Transverse colon (tissue), 4 donors: ENCODE results near the gene PCCA. TPM values are rescaled to one million over a fixed set of nuclear protein-coding genes. Genes with fewer than 3 reads are reported as not detected.

Source experiments
- DNase-seq: peaks from one replicate; pipeline ENCODE4 v3.0.0-alpha.2; 2019
- H3K27ac ChIP-seq, 4 donors: fragments of 200-600 bp; sonication (generic); 2 replicates each; pipeline ENCODE4 v1.5.1; 2016 to 2018; ENCODE audit warnings: inconsistent platforms in 4 of 4
- H3K27me3 ChIP-seq: fragments of 200-600 bp; sonication (generic); 2 replicates; pipeline ENCODE4 v1.5.1; 2017; ENCODE audit warnings: inconsistent platforms
- H3K36me3 ChIP-seq, 4 donors: fragments of 200-600 bp; sonication (generic); 2 replicates each; pipeline ENCODE4 v1.5.1; 2017 to 2019; ENCODE audit warnings: inconsistent platforms in 4 of 4
- H3K4me1 ChIP-seq, 4 donors: fragments of 200-600 bp; sonication (generic); 2 replicates each; pipeline ENCODE4 v1.5.1; 2017 to 2020; ENCODE audit warnings: inconsistent platforms in 4 of 4
- H3K4me3 ChIP-seq, 4 donors: fragments of 200-600 bp; sonication (generic); 1 replicate in 1 of 4; 2 replicates in 3 of 4; pipeline versions ENCODE4 v1.5.1 to v1.6.1; 2017 to 2019; ENCODE audit warnings: inconsistent platforms in 4 of 4
- H3K9me3 ChIP-seq, 2 donors: fragments of 200-600 bp; sonication (generic); 2 replicates each; pipeline ENCODE4 v1.5.1; 2017 to 2019; ENCODE audit warnings: inconsistent platforms in 2 of 2
- CTCF ChIP-seq, 5 experiments: fragments of 200-600 bp in 3 of 5; fragments of 450-650 bp in 2 of 5; sonication (generic) in 3 of 5; IDR thresholded peaks; 1 replicate in 2 of 5; 2 replicates in 3 of 5; pipeline ENCODE4 v1.5.1; 2016 to 2017; ENCODE audit warnings: antibody characterized with exemption in 5 of 5, inconsistent platforms in 3 of 5, mild to moderate bottlenecking in 2 of 5, moderate library complexity in 1 of 5
- EP300 ChIP-seq: sonication (generic); formaldehyde crosslinking; IDR thresholded peaks from one replicate; pipeline ENCODE4 v1.6.1; 2017; ENCODE audit warnings: antibody characterized with exemption, low read depth
- POLR2A ChIP-seq: fragments of 450-650 bp; IDR thresholded peaks from one replicate; pipeline ENCODE4 v1.6.1; 2016; ENCODE audit warnings: antibody characterized with exemption, mild to moderate bottlenecking, moderate library complexity
- POLR2AphosphoS5 ChIP-seq, 3 donors: sonication (generic); formaldehyde crosslinking; IDR thresholded peaks; one replicate each; pipeline ENCODE4 v1.6.1; 2016; ENCODE audit warnings: antibody characterized with exemption in 3 of 3
- WGBS, 2 donors: methylation state at CpG; one replicate each; pipeline ENCODE4 v1.1.5; 2018; ENCODE audit warnings: low coverage in 1 of 2; 5-methylcytosine and 5-hydroxymethylcytosine counted together
- in situ Hi-C, 4 donors: fragments of 200-750 bp; cut with MboI; loops; one replicate each; pipeline versions ENCODE4 v1.15.0 to v1.15.1; 2017; ENCODE audit warnings: low sequenced_read_pairs in 3 of 4, low pct_ligation_motif_present in 1 of 4, low pct_unique_long_range_greater_than_20kb in 1 of 4
- intact Hi-C: fragments of 100-400 bp; cut with DNase I; formaldehyde crosslinking; loops from one replicate; pipeline ENCODE4 v1.15.1; 2023; ENCODE audit warnings: low total_unique reads
- total RNA-seq, 4 donors: library from RNA; depleted of rRNA; stranded (reverse); fragments of >200 nt; gene quantifications; one replicate each; pipeline ENCODE4 v1.1.0, GENCODE V29; 2016

PCCA gene
- total RNA-seq, 4 donors from 2014 or later = 13.1 to 87.8 (median 74.6) TPM

GRCh38 chr13:100532836-100533435 lies 444.0 kb downstream of the PCCA start:
- intact Hi-C loops = no loop called here
- TF ChIP-seq POLR2AphosphoS5 (IDR thresholded peaks at IDR 0.05) (no peak), EP300 (no peak), CTCF (IDR thresholded peaks at IDR 0.05) (no peak), POLR2A (no peak)
- in situ Hi-C loops = no loop called here
- H3K9me3 ChIP-seq = no peaks in the 10 kb centered on the region
- H3K36me3 ChIP-seq = peaks cover 0 to 6% (median 0%) of the 10 kb centered on the region in 4 donors
- no peak for DNase-seq
- WGBS, 2 donors = 96% methylated on average over 14 of the region's 14 CpGs; no CpG with 5 or more reads in 1 of the 2 donors
- no peak overlapping the region for H3K4me3 ChIP-seq
- H3K27me3 ChIP-seq = no peaks in the 10 kb centered on the region
- no peaks in the 10 kb centered on the region for H3K4me1 ChIP-seq
- no peak overlapping the region for H3K27ac ChIP-seq

GRCh38 chr13:100533588-100534041 lies 444.7 kb downstream of the PCCA start:
- in situ Hi-C loops (no loop called here), intact Hi-C loops (no loop called here)
- Histone ChIP-seq H3K9me3 (no peaks in the 10 kb centered on the region), H3K36me3 (peaks cover 0 to 6% (median 0%) of the 10 kb centered on the region in 4 donors), H3K27ac (no peak overlapping the region), H3K4me3 (no peak overlapping the region), H3K27me3 (no peaks in the 10 kb centered on the region), H3K4me1 (no peaks in the 10 kb centered on the region)
- DNase-seq = no peak
- TF ChIP-seq EP300 (no peak), CTCF (IDR thresholded peaks at IDR 0.05) (no peak), POLR2AphosphoS5 (IDR thresholded peaks at IDR 0.05) (no peak), POLR2A (no peak)
- 89% methylated on average over 19 of the region's 19 CpGs; no CpG with 5 or more reads in 1 of the 2 donors for WGBS, 2 donors

GRCh38 chr13:100534147-100534843 lies 445.4 kb downstream of the PCCA start:
- no peaks in the 10 kb centered on the region for H3K9me3 ChIP-seq
- no peaks in the 10 kb centered on the region for H3K27me3 ChIP-seq
- H3K27ac ChIP-seq = no peak overlapping the region
- no peak overlapping the region for H3K4me3 ChIP-seq
- in situ Hi-C loops (no loop called here), intact Hi-C loops (no loop called here)
- no peak for TF ChIP-seq EP300
- no peak for TF ChIP-seq CTCF (IDR thresholded peaks at IDR 0.05)
- no peak for TF ChIP-seq POLR2A
- no peak for TF ChIP-seq POLR2AphosphoS5 (IDR thresholded peaks at IDR 0.05)
- H3K4me1 ChIP-seq = no peaks in the 10 kb centered on the region
- 91 to 93% methylated on average over 9 to 13 of the region's 13 CpGs for WGBS, 2 donors
- H3K36me3 ChIP-seq = peaks cover 0 to 6% (median 0%) of the 10 kb centered on the region in 4 donors
- DNase-seq = no peak

GRCh38 chr13:100534911-100535310 lies 446.0 kb downstream of the PCCA start:
- 93 to 94% methylated on average over 2 to 6 of the region's 6 CpGs for WGBS, 2 donors
- intact Hi-C loops = no loop called here
- H3K36me3 ChIP-seq = peaks cover 0 to 6% (median 0%) of the 10 kb centered on the region in 4 donors
- DNase-seq = no peak
- no peaks in the 10 kb centered on the region for H3K4me1 ChIP-seq
- H3K27ac ChIP-seq = no peak overlapping the region
- in situ Hi-C loops = no loop called here
- TF ChIP-seq POLR2AphosphoS5 (IDR thresholded peaks at IDR 0.05) (no peak), POLR2A (no peak), CTCF (IDR thresholded peaks at IDR 0.05) (no peak), EP300 (no peak)
- H3K9me3 ChIP-seq = no peaks in the 10 kb centered on the region
- no peaks in the 10 kb centered on the region for H3K27me3 ChIP-seq
- H3K4me3 ChIP-seq = no peak overlapping the region
